ENCODE measurements around the gene BTBD6. TPM values are rescaled to one million over a fixed set of nuclear protein-coding genes. Genes with fewer than 3 reads are reported as not detected.

BTBD6 gene
- total and polyA plus RNA-seq, 2 donors (not counting 3 experiments of a cell fraction or from before 2014, with no cell fraction given), result 63.1 to 65.0 TPM

- peak; percentile 97 for FAIRE-seq
- H3K27me3 ChIP-seq (ENCODE audit: control insufficient read depth in 2 of 2, insufficient read depth in 2 of 2, low read length in 2 of 2), result no peaks in the 10 kb centered on the region
- H3K4me3 ChIP-seq (replicated peaks in 1 of 3; ENCODE audit: insufficient read depth in 1 of 3, low read depth in 1 of 3, low read length in 3 of 3), result no peak overlapping the region
- H3K27ac ChIP-seq (ENCODE audit: insufficient read depth, low read depth, low read length), result peak overlapping the region; percentile 72
- TF ChIP-seq POLR2AphosphoS5 (IDR thresholded peaks at IDR 0.05; ENCODE audit: insufficient read depth, low read depth, low read length) (peak; percentile 82), POLR2A (IDR thresholded peaks at IDR 0.05; ENCODE audit: low read depth, low read length) (peak; percentile 27), FOS (IDR thresholded peaks at IDR 0.05; ENCODE audit: borderline replicate concordance, insufficient read depth, low read length) (peak; percentile 90), JUN (IDR thresholded peaks at IDR 0.05; ENCODE audit: borderline replicate concordance, insufficient read depth, insufficient read length, low read depth) (peak; percentile 59), GATA2 (IDR thresholded peaks at IDR 0.05; ENCODE audit: insufficient read depth, insufficient read length, low read depth, low read length) (no peak), CTCF (IDR thresholded peaks at IDR 0.05; ENCODE audit: extremely low read depth in 1 of 2, insufficient read depth in 1 of 2, low read depth in 1 of 2, low read length in 2 of 2) (no peak)
- H3K9me3 ChIP-seq (replicated peaks; ENCODE audit: control insufficient read depth, insufficient read depth, low read length), result no peaks in the 10 kb centered on the region
- ChIA-PET POLR2A (interaction anchor here (1.0 kb wide), 1 partner anchor 31 kb away, joined by 3 read pairs; the partner anchor contains the start of gene JAG2), CTCF (interaction anchor here (0.8 to 9.7 kb wide), 7 partner anchors 10 to 153 kb away, joined by 3 to 94 read pairs (median 4); partner anchors contain the start of genes JAG2 and NUDT14)
- peaks cover 58% of the 10 kb centered on the region for H3K4me1 ChIP-seq (ENCODE audit: control insufficient read depth, extremely low read depth, insufficient read depth, low read length)
- no peaks in the 10 kb centered on the region for H3K36me3 ChIP-seq (ENCODE audit: control insufficient read depth in 2 of 2, extremely low read depth in 1 of 2, insufficient read depth in 2 of 2, low read length in 2 of 2)
- peak overlapping the region; percentile 14 for H3K9ac ChIP-seq (replicated peaks; ENCODE audit: extremely low read depth, insufficient read depth, low read length)
- no TSS peak for BruUV-seq (replicated peaks)
- no peak overlapping the region for H2AFZ ChIP-seq (ENCODE audit: low read depth, low read length)
- H3K4me2 ChIP-seq (ENCODE audit: insufficient read depth, low read length), result peak overlapping the region; percentile 51
- dilution Hi-C loops (cut with MboI; ENCODE audit: extremely low pct_ligation_motif_present, low sequenced_read_pairs) (no loop called here), intact Hi-C loops (cut with micrococcal nuclease) (loop anchor here (1.0 to 5.0 kb wide), 2 partner anchors 106 to 293 kb away; partner anchors contain the start of gene TEDC1)
- DNase-seq (ENCODE audit: low read depth, low spot score), result peak; percentile 81
- H3K9me1 ChIP-seq (replicated peaks; ENCODE audit: control insufficient read depth, extremely low read depth, insufficient read depth, low read length), result no peaks in the 10 kb centered on the region
- H3K79me2 ChIP-seq (ENCODE audit: control insufficient read depth, insufficient read depth, low read length), result no peaks in the 10 kb centered on the region
- no peaks in the 10 kb centered on the region for H4K20me1 ChIP-seq (replicated peaks; ENCODE audit: control insufficient read depth, extremely low read depth, insufficient read depth, low read length)
These were observed 49.2 kb upstream of the BTBD6 start for GRCh38 chr14:105199093-105199492.
